Stimulated activated CD8-positive, alpha-beta memory T cell treated with anti-CD3 and anti-CD28 coated beads, Interleukin-7, amount 100 ng/mL, for 48 hours (primary cell): ENCODE data around the gene CERS3.

Experiments
- DNase-seq, 2 donors: peaks; one replicate each; pipeline ENCODE4 v3.0.0-alpha.2; 2020; ENCODE audit warnings: low read depth in 1 of 2; ENCODE audit errors: extremely low read depth in 1 of 2

Gene CERS3

DNA sequence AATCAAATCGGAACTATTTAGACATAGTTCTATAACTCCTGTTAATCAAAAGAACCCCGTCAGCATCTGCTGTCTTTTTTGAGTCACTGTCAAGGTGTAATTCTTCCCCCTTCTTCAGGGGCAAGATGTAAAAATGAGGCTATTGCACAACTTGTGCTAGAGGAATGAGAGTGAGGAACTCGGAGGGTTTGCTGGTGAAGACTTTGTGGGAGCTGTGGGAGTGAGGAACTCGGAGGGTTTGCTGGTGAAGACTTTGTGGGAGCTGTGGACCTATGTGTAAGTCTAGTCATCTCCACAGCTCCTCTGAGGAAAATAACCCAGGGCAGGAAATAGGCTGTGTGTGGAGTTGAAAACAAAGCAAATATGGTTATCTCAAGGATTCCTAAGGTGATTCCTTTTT is 2.5 kb upstream of the CERS3 start:
- no peak for DNase-seq

DNA sequence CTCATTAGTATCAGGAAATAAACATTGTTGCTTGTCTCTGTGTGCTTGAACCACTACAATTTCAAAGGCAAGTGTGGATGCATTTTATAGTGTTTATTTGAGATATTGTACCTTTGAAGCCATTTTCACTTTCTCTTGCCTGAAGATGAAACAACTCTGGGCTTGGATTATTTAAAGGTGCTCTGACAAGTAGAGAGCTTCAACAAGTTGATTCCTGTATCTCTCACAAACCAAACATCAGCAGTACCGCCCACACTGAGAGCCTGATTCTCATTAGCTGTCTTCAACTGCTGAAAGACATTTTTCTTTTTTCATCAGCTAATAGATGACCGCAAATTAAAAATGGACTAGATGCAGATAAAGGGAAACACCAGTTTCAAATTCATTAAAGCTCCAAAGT is 806 bp upstream of the CERS3 start:
- no peak for DNase-seq

DNA sequence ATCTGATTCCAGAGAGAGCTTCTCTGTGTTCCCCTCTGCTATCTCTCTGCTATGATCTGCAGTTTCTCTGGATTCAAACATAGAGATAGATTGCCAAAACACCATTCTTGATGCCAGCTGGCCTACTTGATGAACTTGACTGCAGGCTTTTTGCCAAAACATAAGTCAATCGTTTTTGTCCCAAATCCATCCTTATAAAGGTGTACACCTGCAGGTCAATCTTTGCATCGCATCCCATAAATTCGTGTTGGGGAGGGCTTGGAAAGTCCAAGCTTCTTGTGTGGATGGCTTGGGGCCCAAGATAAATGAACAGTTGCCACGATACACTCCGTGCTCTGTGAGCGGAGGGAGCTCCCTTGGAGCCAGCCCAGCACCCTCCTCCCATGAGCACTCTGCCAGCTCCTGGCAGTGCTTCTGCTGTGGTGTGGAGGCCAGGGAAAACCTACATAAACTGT is 2.7 kb downstream of the CERS3 start:
- no peak for DNase-seq

GRCh38 chr15:100525436-100525835 is 3.3 kb downstream of the CERS3 start:
- no peak for DNase-seq

GRCh38 chr15:100524326-100524725 is 4.4 kb downstream of the CERS3 start:
- DNase-seq, result no peak

DNA sequence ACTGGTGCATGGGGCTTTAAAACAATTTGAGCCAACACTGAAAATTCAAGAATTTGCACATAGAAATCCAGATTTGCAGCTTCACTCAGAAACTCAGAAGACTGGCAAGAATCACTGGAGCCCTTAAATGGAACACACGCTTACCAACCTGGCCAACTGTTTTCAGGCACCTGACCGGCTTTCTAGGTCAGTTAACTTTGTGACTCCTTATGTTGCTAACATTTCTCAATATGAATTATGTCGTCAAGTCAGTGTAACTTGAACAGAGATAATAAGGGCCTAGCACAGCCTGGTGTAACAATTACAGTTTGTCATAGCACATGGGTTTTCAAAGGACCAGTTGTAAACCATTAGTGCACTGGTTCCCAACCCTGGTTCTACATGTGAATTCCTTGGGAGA is 6.8 kb downstream of the CERS3 start:
- no peak for DNase-seq

DNA sequence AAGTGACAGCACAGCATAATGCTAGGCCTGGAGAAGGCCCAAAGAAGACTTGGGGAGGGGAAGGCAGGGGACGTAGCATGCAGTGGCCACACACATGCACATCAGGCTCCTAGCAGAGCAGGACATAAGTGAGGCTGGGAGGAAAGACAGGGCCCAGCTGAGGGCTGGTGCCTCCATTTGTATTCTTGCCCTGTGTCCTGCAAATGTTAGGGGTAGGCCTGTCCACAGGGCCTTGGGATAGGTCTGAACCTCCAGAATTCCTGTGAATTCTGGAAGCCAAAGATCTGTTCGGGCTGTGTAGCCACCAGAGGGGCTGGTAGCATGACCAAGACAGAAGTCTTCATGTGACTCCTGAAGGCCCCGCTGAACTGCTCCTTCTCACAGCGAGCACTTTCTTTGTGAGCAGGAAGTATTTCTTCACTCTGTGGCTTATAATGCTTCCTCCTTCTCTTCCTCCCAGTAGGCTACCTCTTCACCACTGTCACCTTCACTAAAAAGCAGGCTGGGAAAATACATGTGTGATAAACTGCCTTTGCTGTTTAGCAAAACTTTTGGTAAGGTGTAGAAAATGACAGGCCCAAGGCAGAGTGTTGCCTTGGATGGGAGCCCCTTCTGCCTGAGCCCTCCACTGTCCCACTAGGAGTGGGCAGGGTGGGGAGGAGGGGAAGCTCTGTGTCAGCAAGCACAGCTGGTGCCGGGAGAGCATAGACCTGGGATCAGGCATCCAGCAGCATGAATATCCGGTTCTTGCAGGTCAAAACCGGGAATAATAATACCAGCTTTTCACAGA is 8.4 kb downstream of the CERS3 start:
- DNase-seq, result no peak

- DNase-seq, result no peak
Observed at GRCh38 chr15:100517846-100518245, 10.9 kb downstream of the CERS3 start.

GRCh38 chr15:100516643-100517512 is 11.9 kb downstream of the CERS3 start:
- DNase-seq, result no peak

DNA sequence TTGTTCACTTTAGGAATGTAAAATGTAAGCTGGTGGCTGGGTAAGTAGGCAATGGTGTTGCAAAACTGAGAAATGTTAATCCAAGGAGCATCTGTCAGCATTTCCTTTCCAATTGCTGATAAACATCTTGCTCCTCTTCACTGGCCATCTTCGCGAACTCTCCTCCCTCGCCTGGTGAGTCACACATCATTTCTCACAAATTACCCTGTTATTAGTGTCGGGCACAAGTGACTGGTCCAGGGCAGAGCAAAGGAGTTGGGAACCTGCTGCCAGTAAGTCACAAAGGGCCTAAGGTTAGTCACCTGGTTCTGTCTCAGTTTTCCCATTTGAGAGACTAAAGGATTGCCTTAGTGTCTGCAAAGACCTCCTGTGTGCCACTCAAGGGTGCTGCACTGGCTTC is 13.0 kb downstream of the CERS3 start:
- DNase-seq, result no peak

DNA sequence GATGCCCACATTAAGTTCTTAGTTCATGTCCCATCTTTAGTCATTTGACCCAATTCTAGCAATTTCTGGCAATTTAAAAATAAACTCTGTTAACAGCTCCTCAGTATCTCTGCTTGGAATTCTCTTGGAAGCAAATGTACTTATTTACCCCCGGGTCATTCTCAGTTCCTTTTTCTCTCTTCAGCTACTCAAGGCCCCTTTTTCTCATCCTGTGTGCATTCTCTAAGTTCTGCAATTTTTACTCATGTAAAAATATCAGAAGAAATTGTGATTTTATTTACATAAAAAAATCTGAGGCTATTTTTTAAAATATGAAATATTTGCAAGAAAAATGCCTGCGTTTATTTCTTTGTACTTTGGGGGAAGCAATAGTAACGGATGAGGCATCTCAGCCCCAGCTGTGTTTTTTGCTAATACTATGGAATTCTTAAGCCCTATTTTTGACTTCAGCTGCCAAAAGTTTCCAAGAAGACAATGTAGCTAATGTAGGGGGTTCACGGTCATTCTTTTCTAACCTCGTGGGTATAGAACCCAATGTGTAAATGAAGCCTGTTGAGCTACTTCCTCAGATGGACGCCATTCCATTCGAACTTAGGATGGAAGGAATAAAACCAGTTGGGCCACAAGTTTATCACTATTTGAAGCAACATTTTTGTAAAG is 20.0 kb downstream of the CERS3 start:
- DNase-seq, result no peak

GRCh38 chr15:100502651-100503050 is 26.1 kb downstream of the CERS3 start:
- no peak for DNase-seq

DNA sequence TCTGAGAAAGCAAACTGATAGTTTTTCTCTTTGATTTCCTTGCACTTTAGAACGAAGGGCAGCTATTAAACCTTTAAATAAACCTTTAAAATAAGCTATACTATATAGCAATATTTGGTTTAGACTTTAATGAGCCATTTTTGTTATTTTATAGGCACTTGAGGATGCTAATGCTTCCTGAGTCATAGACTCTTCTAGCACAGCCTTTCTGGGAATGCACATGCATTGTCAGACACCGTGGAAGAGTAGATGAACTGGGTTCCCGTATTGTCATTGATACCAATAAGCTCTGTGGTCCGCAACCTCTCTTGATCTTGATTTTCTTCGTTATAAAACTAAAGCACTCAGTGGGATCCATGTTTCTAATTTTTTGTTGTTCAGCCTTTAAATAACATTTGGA is 27.6 kb downstream of the CERS3 start:
- no peak for DNase-seq

DNA sequence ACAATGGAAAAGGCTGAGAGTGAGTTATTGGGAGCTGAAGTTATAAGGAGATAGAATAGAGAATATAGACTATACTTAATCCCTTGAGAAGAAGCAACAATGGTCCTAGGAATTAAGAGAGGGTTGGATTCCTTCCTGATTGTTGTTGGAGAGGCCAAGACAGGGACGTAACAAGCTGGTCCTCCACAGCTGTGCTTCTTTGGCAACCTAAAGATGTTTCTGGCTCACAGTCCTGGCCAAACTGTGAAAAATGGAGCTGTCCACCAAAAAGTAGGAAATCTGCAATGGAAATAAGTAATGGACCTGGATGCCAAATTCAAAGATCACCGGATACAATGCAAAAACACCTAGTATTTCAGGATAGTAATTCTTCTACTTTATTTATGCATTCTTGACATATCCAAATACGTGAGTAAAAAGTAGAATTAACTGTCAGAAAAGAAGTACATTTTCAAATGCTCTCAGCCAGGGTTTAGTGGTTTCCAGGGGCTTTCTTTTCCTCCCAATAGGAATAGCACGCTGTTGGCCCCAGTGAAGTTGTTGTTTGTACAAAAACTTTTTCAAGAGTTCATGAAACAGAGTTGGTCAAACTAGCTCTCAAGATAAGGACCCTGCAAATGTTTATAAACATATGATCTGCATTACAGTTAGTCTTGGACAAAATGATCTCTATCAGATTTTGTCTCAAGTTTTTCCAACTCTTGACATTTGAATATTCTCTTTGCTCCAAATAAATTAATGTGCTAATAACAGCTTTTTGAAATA is 28.3 kb downstream of the CERS3 start:
- no peak for DNase-seq

GRCh38 chr15:100495861-100496260 is 32.9 kb downstream of the CERS3 start:
- no peak for DNase-seq

DNA sequence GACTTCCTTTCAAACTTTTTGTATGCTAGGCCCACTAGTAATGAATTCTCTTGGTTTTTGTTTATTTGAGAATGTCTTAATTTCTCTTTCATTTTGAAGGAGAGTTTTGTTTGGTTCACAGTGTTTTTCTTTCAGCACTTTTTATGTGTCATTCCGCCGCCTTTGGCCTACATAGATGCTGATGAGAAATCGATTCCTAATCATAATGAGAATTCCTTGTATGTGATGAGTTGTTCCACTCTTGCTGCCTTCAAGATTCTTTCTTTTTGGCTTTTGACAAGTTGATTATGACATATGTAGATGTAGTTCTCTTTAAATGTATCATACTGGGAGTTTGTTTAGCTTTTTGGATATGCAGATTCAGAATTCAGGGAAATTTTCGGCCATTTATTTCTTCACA is 35.5 kb downstream of the CERS3 start:
- no peak for DNase-seq

GRCh38 chr15:100484443-100484842 is 44.3 kb downstream of the CERS3 start:
- DNase-seq, result no peak

DNA sequence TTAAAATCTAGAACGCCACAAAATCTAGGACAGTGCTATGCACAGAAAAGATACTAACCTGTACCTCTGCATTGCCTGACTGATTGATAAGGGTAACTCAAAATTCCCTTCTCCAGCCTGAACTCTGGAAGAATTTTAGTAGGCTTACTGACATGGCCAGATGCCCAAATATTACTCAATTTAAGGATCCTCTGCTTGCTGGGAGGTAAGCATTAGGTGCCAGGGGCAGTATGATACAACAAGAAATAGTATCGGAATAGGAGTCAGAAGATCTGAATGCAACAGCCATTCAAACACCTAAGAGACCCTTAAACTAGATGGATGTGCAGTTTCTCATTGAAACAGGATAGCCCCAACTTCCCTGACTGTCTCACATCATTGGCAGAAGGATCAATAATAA is 45.4 kb downstream of the CERS3 start:
- no peak for DNase-seq

- no peak for DNase-seq
Observed at GRCh38 chr15:100476805-100477204, 51.9 kb downstream of the CERS3 start.

GRCh38 chr15:100472736-100473135 is 56.0 kb downstream of the CERS3 start:
- DNase-seq, result no peak

- DNase-seq, result no peak
Observed at GRCh38 chr15:100471933-100472332, 56.8 kb downstream of the CERS3 start.
